Activated naive CD8-positive, alpha-beta T cell (primary cell): ENCODE data around the gene CPT1A.
A peak's percentile ranks its signal among the peaks of the same experiment; 100 is the strongest.

Experiments used
- H3K27ac Mint-ChIP-seq: one replicate; pipeline ENCODE4 v1.8.0; 2021; ENCODE audit warnings: mixed read lengths
- H3K27me3 Mint-ChIP-seq: one replicate; pipeline ENCODE4 v1.8.0; 2021; ENCODE audit warnings: mixed read lengths
- H3K36me3 Mint-ChIP-seq: one replicate; pipeline ENCODE4 v1.8.0; 2021; ENCODE audit warnings: mixed read lengths
- H3K4me1 Mint-ChIP-seq: one replicate; pipeline ENCODE4 v1.8.0; 2021; ENCODE audit warnings: low read depth, mixed read lengths
- H3K4me3 Mint-ChIP-seq: one replicate; pipeline ENCODE4 v1.8.0; 2021; ENCODE audit warnings: mild to moderate bottlenecking, mixed read lengths
- H3K9me3 Mint-ChIP-seq: one replicate; pipeline ENCODE4 v1.8.0; 2021; ENCODE audit warnings: low read depth, mixed read lengths

Gene CPT1A

DNA sequence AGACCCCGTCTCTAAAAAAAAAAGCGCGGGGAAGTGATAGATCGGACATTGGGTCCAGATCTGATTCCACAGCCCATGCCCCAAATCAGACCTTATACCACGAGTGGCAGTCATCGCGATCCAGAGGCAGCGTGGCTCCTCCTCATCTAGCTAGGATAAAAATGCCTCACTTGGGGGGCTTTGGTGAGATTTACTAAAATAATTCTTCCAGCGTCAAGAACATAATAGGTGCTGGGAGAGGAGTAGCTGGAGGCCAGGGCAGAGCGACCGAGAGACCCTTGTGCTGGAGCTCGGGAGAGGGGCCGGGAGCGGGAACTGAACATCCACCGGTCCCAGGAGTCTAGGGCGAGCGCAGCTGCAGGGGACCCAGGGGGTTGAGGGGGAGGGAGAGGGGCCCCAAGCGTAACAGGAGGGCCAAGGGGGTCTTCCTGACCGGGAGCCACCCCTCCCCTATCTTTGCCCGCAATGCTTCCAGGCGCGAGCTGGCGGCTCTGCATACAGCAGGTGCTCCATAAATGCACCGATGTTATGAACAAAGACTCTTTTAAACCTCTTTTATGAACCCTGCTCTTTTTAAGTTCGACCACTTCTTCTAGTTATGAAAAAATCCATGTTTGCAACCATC is 823 bp upstream of the CPT1A start:
- peak overlapping the region; percentile 86 for H3K27ac Mint-ChIP-seq
- peaks cover 44% of the 10 kb centered on the region for H3K4me1 Mint-ChIP-seq
- H3K9me3 Mint-ChIP-seq: no peaks in the 10 kb centered on the region
- H3K27me3 Mint-ChIP-seq: no peaks in the 10 kb centered on the region
- no peaks in the 10 kb centered on the region for H3K36me3 Mint-ChIP-seq
- peak overlapping the region; percentile 90 for H3K4me3 Mint-ChIP-seq

DNA sequence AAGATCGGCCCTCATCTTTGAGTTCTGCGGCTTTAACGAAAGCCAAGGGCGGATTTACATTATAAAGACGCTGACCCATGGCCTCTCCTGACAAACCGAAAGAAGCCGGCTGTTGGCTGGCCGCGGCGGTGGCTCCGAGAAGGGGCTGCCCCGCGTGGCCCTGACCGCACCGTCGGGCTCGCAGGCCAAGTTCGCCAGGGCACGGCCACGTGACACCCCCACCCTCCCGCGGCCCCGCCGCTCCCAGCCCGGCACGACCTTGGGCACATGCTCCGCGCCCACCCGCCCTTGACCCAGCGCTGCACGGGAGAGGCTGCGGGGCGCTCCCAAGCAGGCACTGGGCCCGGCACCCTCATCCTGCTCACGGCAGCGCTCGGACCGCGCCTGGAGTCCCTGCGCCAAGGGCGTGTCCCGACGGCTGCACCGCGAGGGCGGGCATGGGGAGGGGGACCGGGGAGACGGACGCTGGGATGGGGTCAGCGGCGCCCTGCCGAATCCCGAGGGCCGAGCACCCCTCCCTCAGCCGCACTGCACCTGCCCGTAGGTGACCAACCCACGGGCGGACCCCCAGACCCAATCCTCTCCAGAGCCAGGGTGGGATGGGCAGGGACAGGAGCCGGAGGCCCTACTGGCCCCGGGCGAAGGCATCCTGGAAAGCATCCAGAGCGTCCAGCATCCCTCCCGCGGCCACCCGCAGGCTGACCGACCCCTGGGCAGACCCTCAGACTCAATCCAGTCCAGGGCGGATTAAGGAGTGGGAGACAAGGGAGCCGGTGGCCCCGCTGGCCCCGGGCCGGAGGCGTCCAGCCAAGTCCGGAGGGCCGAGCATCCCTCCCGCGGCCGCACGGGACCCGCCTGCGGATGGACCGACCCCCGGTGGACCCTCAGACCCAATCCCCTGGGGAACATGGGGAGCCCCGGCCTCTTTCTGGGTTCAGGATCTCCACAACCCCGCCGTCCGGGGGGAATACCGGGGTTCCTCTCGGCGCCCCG is 759 bp downstream of the CPT1A start:
- no peaks in the 10 kb centered on the region for H3K9me3 Mint-ChIP-seq
- no peaks in the 10 kb centered on the region for H3K36me3 Mint-ChIP-seq
- peak overlapping the region; percentile 85 for H3K4me3 Mint-ChIP-seq
- H3K27me3 Mint-ChIP-seq: no peaks in the 10 kb centered on the region
- H3K4me1 Mint-ChIP-seq: peaks cover 53% of the 10 kb centered on the region
- H3K27ac Mint-ChIP-seq: peak overlapping the region; percentile 91

DNA sequence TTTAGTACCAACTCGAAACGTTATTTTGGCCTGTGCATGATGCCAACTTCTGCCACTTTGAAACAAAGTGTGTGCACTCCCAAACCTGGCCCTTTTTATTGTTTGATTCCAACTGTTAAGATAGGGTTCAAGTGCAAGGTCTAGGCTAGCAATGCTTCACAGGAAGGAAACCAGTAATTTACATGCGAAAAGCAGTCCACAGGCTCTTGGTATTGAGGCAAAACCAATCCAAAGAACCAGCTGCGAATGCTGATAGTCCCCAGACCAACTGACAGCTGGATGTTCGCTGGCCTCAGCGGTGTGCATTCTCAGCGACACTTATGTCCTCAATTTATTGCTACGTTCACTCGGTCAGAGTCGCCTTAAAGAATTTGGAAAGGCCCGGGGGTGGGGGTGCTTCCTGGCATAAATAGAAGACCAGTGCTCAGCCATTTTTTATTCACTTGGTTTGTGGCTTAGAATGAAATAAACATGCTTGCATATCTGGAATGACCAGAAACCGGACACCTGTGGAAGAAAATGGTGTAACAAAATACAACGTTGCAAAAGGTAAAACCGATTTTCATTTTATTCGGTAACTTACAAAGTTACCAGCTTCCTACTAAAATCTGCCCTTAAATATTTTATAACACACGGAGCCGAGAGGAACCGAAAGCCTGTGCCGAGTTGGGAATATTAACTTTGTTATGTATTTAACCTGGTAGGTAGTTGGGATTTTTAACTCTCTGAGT is 1.6 kb downstream of the CPT1A start:
- peak overlapping the region; percentile 85 for H3K4me3 Mint-ChIP-seq
- H3K9me3 Mint-ChIP-seq: no peaks in the 10 kb centered on the region
- H3K36me3 Mint-ChIP-seq: no peaks in the 10 kb centered on the region
- H3K4me1 Mint-ChIP-seq: peaks cover 61% of the 10 kb centered on the region
- no peaks in the 10 kb centered on the region for H3K27me3 Mint-ChIP-seq
- H3K27ac Mint-ChIP-seq: peak overlapping the region; percentile 91

DNA sequence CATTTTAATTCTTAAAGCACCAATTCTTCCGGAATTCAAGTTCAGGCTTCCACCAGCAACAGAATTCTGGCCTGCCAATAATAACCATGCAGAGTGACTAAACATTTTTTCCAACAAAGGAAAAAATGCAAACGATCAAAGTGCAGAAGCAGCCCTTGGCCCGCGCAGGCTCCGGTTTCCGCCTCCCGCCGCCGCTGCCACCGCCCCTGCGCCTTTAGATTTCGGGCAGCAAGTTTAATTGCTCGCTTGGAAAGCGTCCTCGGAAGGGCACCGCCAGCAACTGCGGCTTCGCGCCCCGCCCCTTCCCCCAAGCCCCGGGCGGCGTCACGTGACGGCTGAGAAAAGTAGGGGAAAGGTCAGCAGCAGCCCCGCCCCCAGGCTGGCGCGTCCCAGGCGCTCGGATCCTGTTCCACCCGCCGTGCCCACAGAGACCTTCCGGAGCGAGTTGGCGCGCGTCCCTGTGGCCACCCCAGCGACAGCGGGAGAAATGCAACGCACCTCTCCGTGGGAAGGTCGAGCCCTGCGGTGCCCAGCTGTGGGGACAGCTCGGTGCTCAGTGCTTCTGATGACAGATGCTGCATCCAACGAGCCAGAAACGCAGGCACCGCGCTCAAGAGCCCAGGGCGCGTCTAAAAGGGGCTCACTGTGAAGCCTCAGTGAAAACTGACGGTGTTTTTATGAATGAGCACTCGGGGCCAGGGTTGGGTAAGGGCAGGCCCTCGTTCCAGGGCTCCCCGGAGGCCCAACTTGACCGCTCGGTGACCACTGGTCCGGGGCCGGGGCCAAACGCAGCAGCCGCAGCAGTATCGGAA is 2.5 kb downstream of the CPT1A start:
- no peaks in the 10 kb centered on the region for H3K27me3 Mint-ChIP-seq
- H3K27ac Mint-ChIP-seq: peak overlapping the region; percentile 91
- peak overlapping the region; percentile 85 for H3K4me3 Mint-ChIP-seq
- H3K9me3 Mint-ChIP-seq: no peaks in the 10 kb centered on the region
- H3K4me1 Mint-ChIP-seq: peaks cover 64% of the 10 kb centered on the region
- H3K36me3 Mint-ChIP-seq: no peaks in the 10 kb centered on the region

DNA sequence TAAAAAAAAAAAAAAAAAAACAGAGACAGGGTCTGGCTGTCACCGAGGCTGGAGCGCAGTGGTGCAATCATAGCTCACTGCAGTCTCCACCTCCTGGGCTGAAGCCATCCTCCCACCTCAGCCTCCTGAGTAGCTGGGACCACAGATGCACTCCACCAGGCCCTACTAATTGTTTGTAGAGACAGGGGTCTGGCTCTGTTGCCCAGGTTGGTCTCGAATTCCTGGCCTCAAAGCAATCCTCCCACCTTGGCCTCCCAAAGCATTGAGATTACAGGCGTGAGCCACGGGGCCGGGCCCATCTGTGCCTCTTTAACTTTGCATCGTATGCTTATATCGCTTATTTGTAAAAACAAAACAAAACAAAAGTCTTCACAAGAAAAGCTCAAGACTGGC is 3.1 kb downstream of the CPT1A start:
- peaks cover 60% of the 10 kb centered on the region for H3K4me1 Mint-ChIP-seq
- H3K27me3 Mint-ChIP-seq: no peaks in the 10 kb centered on the region
- H3K4me3 Mint-ChIP-seq: peak overlapping the region; percentile 85
- H3K27ac Mint-ChIP-seq: peak overlapping the region; percentile 91
- H3K36me3 Mint-ChIP-seq: no peaks in the 10 kb centered on the region
- H3K9me3 Mint-ChIP-seq: no peaks in the 10 kb centered on the region

DNA sequence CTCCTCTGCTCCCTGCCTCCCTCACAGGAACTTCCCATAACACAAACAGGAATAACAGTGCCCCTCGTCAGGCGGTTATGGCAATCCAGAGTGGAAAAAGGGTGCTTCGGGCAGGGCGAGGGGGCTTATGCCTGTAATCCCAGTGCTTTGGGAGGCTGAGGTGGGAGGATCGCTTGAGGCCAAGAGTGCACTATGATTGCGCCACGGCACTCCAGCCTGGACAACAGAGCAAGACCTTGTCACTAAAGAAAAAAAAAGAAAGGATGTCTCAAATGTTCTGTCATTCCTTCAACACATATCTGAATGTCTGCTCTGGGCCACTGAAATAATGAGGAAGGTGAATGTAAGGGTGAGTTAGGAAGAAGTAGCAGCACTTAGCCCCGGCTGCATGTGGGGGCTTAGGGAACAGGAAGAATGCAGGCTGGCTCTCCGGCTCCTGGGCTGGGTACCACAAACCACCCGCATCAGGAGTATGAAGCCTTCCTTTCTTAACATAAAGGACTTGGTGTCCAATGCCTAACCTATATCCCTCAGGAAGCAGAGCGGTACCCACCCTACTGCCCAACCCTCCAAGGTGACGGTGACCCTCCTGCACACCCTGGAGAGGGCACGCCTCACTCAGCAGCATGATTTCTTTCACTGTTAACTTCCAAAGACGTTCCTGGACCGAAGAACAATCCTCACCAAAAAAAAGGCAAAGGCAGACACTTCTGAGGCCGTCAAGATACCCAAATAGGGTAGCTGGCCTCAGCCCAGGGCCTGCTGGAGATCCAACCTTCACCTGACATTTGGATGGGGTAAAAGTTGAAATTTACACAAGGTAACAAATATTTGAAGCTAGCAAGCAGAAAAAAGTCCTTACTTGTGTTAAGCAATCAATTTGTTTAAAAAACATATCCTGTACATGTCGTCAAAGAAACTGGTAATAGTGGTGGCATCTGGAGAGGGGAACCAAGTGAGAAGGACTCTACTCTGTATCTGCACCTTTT is 3.8 kb downstream of the CPT1A start:
- no peaks in the 10 kb centered on the region for H3K36me3 Mint-ChIP-seq
- peak overlapping the region; percentile 85 for H3K4me3 Mint-ChIP-seq
- no peaks in the 10 kb centered on the region for H3K9me3 Mint-ChIP-seq
- H3K4me1 Mint-ChIP-seq: peaks cover 55% of the 10 kb centered on the region
- H3K27me3 Mint-ChIP-seq: no peaks in the 10 kb centered on the region
- peak overlapping the region; percentile 87 for H3K27ac Mint-ChIP-seq

DNA sequence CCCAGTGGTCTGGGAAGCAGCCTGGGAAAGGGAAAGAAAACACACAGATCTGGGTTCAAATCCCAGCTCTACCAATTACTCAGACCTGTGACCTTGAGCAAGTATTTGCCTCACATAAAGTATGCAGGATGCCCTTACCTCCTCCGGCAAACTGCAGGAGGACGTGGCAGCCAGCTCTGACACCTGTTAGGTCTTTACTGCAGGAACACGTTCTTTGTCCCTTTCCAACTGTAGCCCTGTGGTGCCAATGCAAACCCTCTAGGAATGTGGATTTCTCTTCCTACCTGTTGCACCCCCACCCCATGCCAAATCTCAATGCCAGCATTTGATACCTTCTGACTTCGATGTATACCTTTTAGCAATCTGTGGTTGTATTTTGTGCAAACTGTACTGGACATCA is 6.0 kb downstream of the CPT1A start:
- peaks cover 60% of the 10 kb centered on the region for H3K4me1 Mint-ChIP-seq
- no peaks in the 10 kb centered on the region for H3K9me3 Mint-ChIP-seq
- H3K36me3 Mint-ChIP-seq: no peaks in the 10 kb centered on the region
- no peaks in the 10 kb centered on the region for H3K27me3 Mint-ChIP-seq
- H3K27ac Mint-ChIP-seq: peak overlapping the region; percentile 54
- H3K4me3 Mint-ChIP-seq: no peak overlapping the region

DNA sequence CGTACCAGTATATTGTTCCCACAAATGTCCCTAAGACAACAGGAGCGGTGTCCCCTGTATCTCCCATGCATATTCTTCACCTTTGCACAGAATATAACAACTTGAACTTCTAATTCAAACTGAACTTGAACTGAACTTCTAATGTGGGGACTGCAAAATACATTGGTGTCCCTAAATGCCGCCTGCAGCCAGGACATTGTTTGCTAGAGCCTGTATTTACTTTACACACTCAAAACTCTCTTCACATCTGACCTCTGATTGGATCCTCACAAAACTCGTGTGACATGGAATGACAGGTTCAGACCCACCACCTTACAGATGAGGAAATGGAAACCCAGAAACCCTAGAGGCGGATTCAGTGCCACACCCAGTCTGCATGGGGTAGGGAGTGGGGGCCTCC is 6.4 kb downstream of the CPT1A start:
- peaks cover 61% of the 10 kb centered on the region for H3K4me1 Mint-ChIP-seq

DNA sequence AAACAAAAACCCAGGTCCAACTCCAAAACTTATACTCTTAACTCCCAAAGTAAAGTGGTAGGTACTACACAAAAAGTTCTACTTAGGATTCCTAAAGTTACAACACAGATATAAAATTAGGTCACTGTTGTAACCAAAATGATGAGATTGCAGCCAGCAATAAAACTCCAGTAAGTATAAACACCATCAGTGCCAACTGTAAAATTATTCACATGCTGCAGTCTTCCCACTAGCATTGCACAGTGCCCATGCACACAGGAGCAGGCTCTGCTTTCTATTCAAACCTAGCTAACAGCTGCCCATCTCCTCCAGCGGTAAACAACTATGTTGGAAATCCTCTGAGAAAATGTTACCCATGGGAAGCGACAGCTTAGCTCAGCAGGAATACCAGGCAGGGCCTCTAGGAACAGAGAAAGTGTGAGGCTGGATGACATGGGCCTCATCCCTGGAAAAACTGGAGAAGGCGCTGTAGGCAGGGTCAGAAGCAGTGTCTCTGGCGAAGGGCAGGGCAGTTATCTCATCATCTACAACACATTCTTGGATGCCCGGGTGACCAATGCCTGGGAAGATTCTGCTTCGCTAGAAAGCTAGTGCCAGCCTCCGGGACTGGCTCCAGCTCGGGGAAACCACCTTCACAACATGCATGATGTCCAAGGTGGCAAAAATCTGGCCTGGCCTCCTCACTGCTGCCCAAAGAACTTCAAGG is 9.1 kb downstream of the CPT1A start:
- Mint-ChIP-seq H3K27ac (peak overlapping the region; percentile 28), H3K36me3 (no peaks in the 10 kb centered on the region), H3K9me3 (no peaks in the 10 kb centered on the region), H3K27me3 (no peaks in the 10 kb centered on the region), H3K4me1 (peaks cover 56% of the 10 kb centered on the region), H3K4me3 (no peak overlapping the region)

More for the DNA sequence above, 6.4 kb downstream of the CPT1A start:
- Mint-ChIP-seq H3K27ac (peak overlapping the region; percentile 54), H3K4me3 (no peak overlapping the region), H3K36me3 (no peaks in the 10 kb centered on the region), H3K27me3 (no peaks in the 10 kb centered on the region), H3K9me3 (no peaks in the 10 kb centered on the region)

DNA sequence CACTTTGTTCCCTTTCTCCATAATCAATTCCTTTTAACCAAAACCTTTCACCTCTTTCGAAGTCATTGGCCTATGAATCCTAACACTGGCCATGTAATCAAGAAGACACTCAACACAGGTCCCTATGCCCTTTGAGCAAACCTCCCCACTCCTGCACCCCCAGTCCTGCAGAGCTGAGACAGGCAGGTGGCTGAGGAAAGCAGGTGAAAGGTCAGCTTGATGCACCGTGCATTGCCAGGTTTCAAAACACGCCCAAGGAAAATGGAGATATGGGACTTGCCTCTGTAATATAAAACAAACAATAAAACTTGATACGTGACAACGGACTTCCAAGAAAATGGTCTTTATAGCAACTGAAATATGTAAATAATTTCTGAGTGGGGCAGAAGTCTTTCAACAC is 10.6 kb downstream of the CPT1A start:
- Mint-ChIP-seq H3K4me1 (peaks cover 57% of the 10 kb centered on the region), H3K9me3 (no peaks in the 10 kb centered on the region), H3K27ac (no peak overlapping the region), H3K4me3 (no peak overlapping the region), H3K36me3 (no peaks in the 10 kb centered on the region), H3K27me3 (no peaks in the 10 kb centered on the region)

DNA sequence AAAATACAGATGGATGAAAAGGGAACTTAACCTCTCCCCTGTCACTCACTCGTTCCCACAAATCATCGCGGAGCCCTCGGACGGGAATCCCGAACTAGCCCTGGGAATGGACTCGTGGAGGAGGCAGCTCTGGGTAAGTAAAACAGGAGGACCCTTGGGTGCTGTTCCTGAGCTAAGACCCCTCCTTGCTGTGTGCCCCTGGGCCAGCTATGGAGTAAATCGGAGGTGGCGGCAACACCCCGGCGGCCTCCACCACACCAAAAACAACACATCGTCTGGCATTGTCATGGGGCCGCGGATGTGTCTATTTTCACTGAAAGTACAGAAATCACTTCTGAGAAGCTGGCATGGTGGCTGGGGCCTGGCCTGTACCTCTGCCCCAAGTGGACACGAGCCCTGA is 12.1 kb downstream of the CPT1A start:
- H3K4me1 Mint-ChIP-seq: peaks cover 55% of the 10 kb centered on the region

DNA sequence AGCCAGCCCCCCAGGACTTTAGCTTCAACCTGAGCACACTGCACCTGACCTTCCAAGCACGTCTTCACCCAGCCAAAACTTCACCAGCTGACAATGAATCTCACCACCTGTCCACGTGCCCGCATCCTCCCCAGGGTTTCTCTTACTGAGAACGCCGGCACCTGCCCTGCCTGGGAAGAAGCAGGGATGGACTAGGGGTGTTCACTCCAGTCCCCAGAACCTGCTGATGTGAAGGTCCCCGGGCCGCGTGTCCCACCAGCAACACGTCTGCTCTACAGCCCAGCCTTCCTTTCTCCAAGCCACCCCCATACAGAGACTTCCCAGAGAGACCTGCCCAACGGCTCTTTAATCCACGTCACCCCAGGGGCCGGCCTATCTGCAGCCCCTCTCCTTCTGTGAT is 12.8 kb downstream of the CPT1A start:
- Mint-ChIP-seq H3K36me3 (no peaks in the 10 kb centered on the region), H3K9me3 (no peaks in the 10 kb centered on the region), H3K4me1 (peaks cover 54% of the 10 kb centered on the region), H3K27ac (peak overlapping the region; percentile 81), H3K27me3 (no peaks in the 10 kb centered on the region), H3K4me3 (no peak overlapping the region)

More for the DNA sequence above, 12.1 kb downstream of the CPT1A start:
- H3K9me3 Mint-ChIP-seq: no peaks in the 10 kb centered on the region
- no peaks in the 10 kb centered on the region for H3K27me3 Mint-ChIP-seq
- no peaks in the 10 kb centered on the region for H3K36me3 Mint-ChIP-seq
- no peak overlapping the region for H3K4me3 Mint-ChIP-seq
- no peak overlapping the region for H3K27ac Mint-ChIP-seq
